PC-9 (cell line): ENCODE results near the gene ELOVL1. TPM values are rescaled to one million over a fixed set of nuclear protein-coding genes. Genes with fewer than 3 reads are reported as not detected.

Experiments
- BruUV-seq: library from RNA; stranded (reverse); fragments of 400-500 nt; replicated peaks from 2 replicates; lab custom pipeline; 2021; lab: Mats Ljungman, UMichigan
- CTCF ChIA-PET: fragments of 300-600 bp; sonication (Branson Sonifier 250); formaldehyde crosslinking; loops from one replicate; lab custom pipeline; 2022; ENCODE audit warnings: antibody characterized with exemption; lab: Charles Lee
- POLR2A ChIA-PET: fragments of 300-600 bp; sonication (Branson Sonifier 250); formaldehyde crosslinking; loops from one replicate; lab custom pipeline; 2022; ENCODE audit warnings: antibody characterized with exemption; ENCODE audit not compliant: unreplicated experiment; lab: Charles Lee
- DNase-seq, 2 experiments: peaks; one replicate each; pipeline versions ENCODE4 v3.0.0 to v3.0.0-alpha.2; 2015 to 2022; ENCODE audit warnings: mixed read lengths in 1 of 2
- H2AFZ ChIP-seq: fragments of 200-600 bp; sonication (generic); 2 replicates; pipeline ENCODE4 v1.8.1; 2017; ENCODE audit warnings: antibody characterized with exemption
- H3F3A ChIP-seq: fragments of 200-600 bp; sonication (generic); 2 replicates; pipeline ENCODE4 v1.8.1; 2017; ENCODE audit warnings: antibody characterized with exemption, mild to moderate bottlenecking, low read depth; ENCODE audit not compliant: insufficient read depth
- H3K27ac ChIP-seq: fragments of 200-600 bp; sonication (generic); 2 replicates; pipeline ENCODE4 v1.6.1; 2016; ENCODE audit warnings: mixed run types
- H3K27me3 ChIP-seq: fragments of 200-600 bp; sonication (generic); 2 replicates; pipeline ENCODE4 v1.6.1; 2016; ENCODE audit warnings: low read depth, mixed run types; ENCODE audit not compliant: insufficient read depth
- H3K36me3 ChIP-seq: fragments of 200-600 bp; sonication (generic); 2 replicates; pipeline ENCODE4 v1.6.1; 2016; ENCODE audit warnings: low read depth, mixed run types
- H3K4me1 ChIP-seq: fragments of 200-600 bp; sonication (generic); replicated peaks from 2 replicates; pipeline ENCODE4 v1.6.1; 2016; ENCODE audit warnings: mixed run types; ENCODE audit not compliant: insufficient read depth
- H3K4me2 ChIP-seq: fragments of 200-600 bp; sonication (generic); 2 replicates; pipeline ENCODE4 v1.6.1; 2017; ENCODE audit warnings: mixed run types
- H3K4me3 ChIP-seq: fragments of 200-600 bp; sonication (generic); 2 replicates; pipeline ENCODE4 v1.6.1; 2016; ENCODE audit warnings: mixed run types
- H3K79me2 ChIP-seq: fragments of 200-600 bp; sonication (generic); 2 replicates; pipeline ENCODE4 v1.6.1; 2017; ENCODE audit warnings: low read depth, mixed run types
- H3K9me2 ChIP-seq: fragments of 200-600 bp; sonication (generic); 2 replicates; pipeline ENCODE4 v1.8.1; 2017; ENCODE audit warnings: mild to moderate bottlenecking; ENCODE audit not compliant: insufficient read depth
- H3K9me3 ChIP-seq: fragments of 200-600 bp; sonication (generic); 2 replicates; pipeline ENCODE4 v1.8.1; 2016; ENCODE audit warnings: low read depth; ENCODE audit not compliant: insufficient read depth
- H4K20me1 ChIP-seq: fragments of 200-600 bp; sonication (generic); 2 replicates; pipeline ENCODE4 v1.8.1; 2017; ENCODE audit not compliant: insufficient read depth
- CTCF ChIP-seq: fragments of 200-600 bp; sonication (generic); conservative IDR thresholded peaks from 2 replicates; pipeline ENCODE4 v1.6.1; 2017; ENCODE audit warnings: mixed run types, antibody characterized with exemption, mild to moderate bottlenecking, moderate library complexity
- EZH2 ChIP-seq: fragments of 200-600 bp; sonication (generic); IDR thresholded peaks from 2 replicates; pipeline ENCODE4 v1.8.0; 2017; ENCODE audit warnings: antibody characterized with exemption, low read depth
- intact Hi-C: fragments of 100-400 bp; cut with micrococcal nuclease; formaldehyde crosslinking; loops from one replicate; pipeline ENCODE4 v1.10.0; 2022; ENCODE audit not compliant: unreplicated experiment
- total RNA-seq: library from RNA; stranded (reverse); gene quantifications from 2 replicates; pipeline ENCODE4 v1.2.3, GENCODE V29; 2021

Gene ELOVL1
- total RNA-seq, 1 experiment from 2014 or later = 131 TPM

DNA sequence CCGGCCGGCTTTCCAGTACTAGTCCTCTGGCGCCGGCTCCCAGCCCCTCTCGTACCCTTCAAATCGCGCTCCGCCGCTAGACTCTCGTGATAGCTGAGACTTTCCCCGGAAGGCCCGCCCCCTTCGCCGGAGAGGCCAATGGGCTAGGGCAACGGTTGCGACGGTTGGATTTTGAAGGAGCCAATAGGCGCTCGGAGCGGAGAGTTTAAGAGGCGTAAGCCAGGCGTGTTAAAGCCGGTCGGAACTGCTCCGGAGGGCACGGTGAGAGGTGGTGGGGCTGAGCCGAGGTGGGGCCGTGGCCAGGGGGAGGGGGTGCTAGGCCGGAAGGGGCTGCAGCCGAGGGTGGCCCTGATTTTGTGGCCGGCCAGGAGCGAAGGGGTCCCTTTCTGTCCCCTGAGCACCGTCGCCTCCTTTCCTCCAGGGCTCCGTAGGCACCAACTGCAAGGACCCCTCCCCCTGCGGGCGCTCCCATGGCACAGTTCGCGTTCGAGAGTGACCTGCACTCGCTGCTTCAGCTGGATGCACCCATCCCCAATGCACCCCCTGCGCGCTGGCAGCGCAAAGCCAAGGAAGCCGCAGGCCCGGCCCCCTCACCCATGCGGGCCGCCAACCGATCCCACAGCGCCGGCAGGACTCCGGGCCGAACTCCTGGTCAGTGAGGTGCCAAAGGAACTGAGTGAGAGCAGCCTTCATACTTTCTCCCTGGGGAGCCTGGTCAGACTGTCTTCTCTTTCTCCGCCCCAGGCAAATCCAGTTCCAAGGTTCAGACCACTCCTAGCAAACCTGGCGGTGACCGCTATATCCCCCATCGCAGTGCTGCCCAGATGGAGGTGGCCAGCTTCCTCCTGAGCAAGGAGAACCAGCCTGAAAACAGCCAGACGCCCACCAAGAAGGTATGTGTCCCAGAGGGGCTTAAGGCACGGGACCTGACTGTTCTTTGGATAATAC is 8.8 kb downstream of the ELOVL1 start, which contains the start of gene CDC20:
CDC20 (plus strand) TSS at position 236 of the 948 bp plus-strand sequence; CDS start at position 471, 235 bp downstream.
- Histone ChIP-seq H3K9me2 (no peaks in the 10 kb centered on the region), H3K79me2 (peaks cover 52% of the 10 kb centered on the region), H3K36me3 (peaks cover 28% of the 10 kb centered on the region), H3F3A (peaks cover 57% of the 10 kb centered on the region), H3K4me1 (peaks cover 47% of the 10 kb centered on the region), H3K9me3 (no peaks in the 10 kb centered on the region), H3K27me3 (no peaks in the 10 kb centered on the region), H3K4me3 (peak within 1 kb of the TSS; percentile 86), H4K20me1 (0 out of 2 replicates have a peak, but pooled peaks cover 3% of the 10 kb centered on the region), H2AFZ (peak within 1 kb of the TSS; percentile 96), H3K4me2 (peak within 1 kb of the TSS; percentile 86), H3K27ac (peak within 1 kb of the TSS; percentile 83)
- ChIA-PET POLR2A (interaction anchor here (0.6 to 1.6 kb wide), 15 partner anchors 9 to 425 kb away, joined by 3 to 13 read pairs (median 5); partner anchors contain the start of genes C1orf210 and TMEM125), CTCF (interaction anchor here (0.6 to 1.3 kb wide), 7 partner anchors 9 to 437 kb away, joined by 3 to 10 read pairs (median 3); partner anchors contain the start of gene C1orf210)
- TSS peak; percentile 65 for BruUV-seq
- peak; percentile 95 to 99 for DNase-seq
- intact Hi-C loops = loop anchor here (1.0 to 5.0 kb wide), 8 partner anchors 7 to 168 kb away; partner anchors contain the start of genes C1orf210, MED8 and SZT2
- TF ChIP-seq EZH2 = no peak
- no peak for TF ChIP-seq CTCF

DNA sequence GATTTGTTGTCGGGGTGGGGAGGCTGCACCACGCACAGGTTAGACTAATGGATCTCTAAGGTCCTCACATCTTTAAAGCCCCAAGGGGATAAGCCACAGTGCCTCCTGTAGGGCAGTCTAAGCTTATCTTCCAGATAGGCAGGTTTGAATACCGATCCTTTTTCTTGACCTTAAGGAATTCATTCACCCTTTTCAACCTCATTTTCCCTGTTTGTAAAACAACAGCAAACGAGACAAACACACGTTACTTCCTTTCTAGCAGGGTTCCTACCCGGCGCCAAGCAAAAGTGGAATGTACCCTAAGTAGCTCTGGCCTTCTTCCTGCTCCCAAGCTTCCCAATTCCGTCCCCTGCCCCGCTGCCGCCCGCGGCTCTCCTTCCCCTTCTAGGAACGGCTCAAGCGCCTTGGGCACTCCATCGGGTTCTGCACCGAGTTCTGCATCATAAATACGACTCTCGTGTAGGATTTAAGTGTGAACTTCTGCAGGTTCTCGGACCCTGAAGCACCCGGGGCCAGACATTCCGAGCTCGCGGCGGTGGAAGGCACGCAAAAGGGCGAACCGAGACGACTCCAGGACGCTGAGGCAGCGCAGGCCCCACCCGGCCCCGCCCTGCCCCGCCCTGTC is 9.6 kb downstream of the ELOVL1 start:
- ChIA-PET CTCF (interaction anchor here (0.6 to 1.3 kb wide), 11 partner anchors 8 to 436 kb away, joined by 3 to 10 read pairs (median 4); partner anchors contain the start of genes C1orf210 and MPL), POLR2A (interaction anchor here (0.6 to 1.6 kb wide), 15 partner anchors 8 to 424 kb away, joined by 3 to 13 read pairs (median 5); partner anchors contain the start of genes C1orf210 and TMEM125)
- Histone ChIP-seq H3K4me3 (peak overlapping the region; percentile 86), H3K4me2 (peak overlapping the region; percentile 86), H3K36me3 (peaks cover 20% of the 10 kb centered on the region), H3K27me3 (no peaks in the 10 kb centered on the region), H3K4me1 (peaks cover 39% of the 10 kb centered on the region), H2AFZ (peak overlapping the region; percentile 96), H3K79me2 (peaks cover 49% of the 10 kb centered on the region), H3K27ac (peak overlapping the region; percentile 83), H3K9me3 (no peaks in the 10 kb centered on the region), H3F3A (peaks cover 49% of the 10 kb centered on the region; the same call in 1 of the 2 replicates), H3K9me2 (no peaks in the 10 kb centered on the region), H4K20me1 (0 out of 2 replicates have a peak, but pooled peaks cover 3% of the 10 kb centered on the region)
- TF ChIP-seq CTCF (peak; percentile 64), EZH2 (no peak)
- intact Hi-C loops = loop anchor here (1.0 to 5.0 kb wide), 8 partner anchors 8 to 169 kb away; partner anchors contain the start of genes C1orf210, MED8 and SZT2
- peak; percentile 49 to 62 for DNase-seq
- BruUV-seq = TSS peak; percentile 79
